Right lobe of liver (tissue), 4 donors: ENCODE results near the gene SORL1.

ENCODE experiments used
- POLR2A ChIP-seq: fragments of 450-650 bp; IDR thresholded peaks from one replicate; pipeline ENCODE4 v1.6.1; 2017; ENCODE audit warnings: antibody characterized with exemption, mild to moderate bottlenecking
- TF ChIP-seq, protein P1 (sequence below), 4 donors: fragments of 200-600 bp in 3 of 4; fragments of 450-650 bp in 1 of 4; IDR thresholded peaks; one replicate each; pipeline versions ENCODE4 v1.5.1 to v1.8.0; 2016 to 2022; ENCODE audit warnings: antibody characterized with exemption in 4 of 4, mild to moderate bottlenecking in 2 of 4
- donor health status: DM: no; HTN: no; CAD: no.
- donor health status: DM: no; HTN: no; CAD: no.
- donor health status: DM: no; HTN: yes; CAD: no.

GRCh38 chr11:121581607-121582006 is 129.5 kb downstream of the SORL1 start:
- TF ChIP-seq, protein P1, sequence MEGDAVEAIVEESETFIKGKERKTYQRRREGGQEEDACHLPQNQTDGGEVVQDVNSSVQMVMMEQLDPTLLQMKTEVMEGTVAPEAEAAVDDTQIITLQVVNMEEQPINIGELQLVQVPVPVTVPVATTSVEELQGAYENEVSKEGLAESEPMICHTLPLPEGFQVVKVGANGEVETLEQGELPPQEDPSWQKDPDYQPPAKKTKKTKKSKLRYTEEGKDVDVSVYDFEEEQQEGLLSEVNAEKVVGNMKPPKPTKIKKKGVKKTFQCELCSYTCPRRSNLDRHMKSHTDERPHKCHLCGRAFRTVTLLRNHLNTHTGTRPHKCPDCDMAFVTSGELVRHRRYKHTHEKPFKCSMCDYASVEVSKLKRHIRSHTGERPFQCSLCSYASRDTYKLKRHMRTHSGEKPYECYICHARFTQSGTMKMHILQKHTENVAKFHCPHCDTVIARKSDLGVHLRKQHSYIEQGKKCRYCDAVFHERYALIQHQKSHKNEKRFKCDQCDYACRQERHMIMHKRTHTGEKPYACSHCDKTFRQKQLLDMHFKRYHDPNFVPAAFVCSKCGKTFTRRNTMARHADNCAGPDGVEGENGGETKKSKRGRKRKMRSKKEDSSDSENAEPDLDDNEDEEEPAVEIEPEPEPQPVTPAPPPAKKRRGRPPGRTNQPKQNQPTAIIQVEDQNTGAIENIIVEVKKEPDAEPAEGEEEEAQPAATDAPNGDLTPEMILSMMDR (IDR thresholded peaks at IDR 0.05): no peak
- no peak for TF ChIP-seq POLR2A
